Smooth muscle cell (in vitro differentiated cells): ENCODE data around the gene EVC. TPM values are rescaled to one million over a fixed set of nuclear protein-coding genes. Genes with fewer than 3 reads are reported as not detected.

ENCODE experiments used
- DNase-seq: peaks from one replicate; lab custom pipeline; 2025; ENCODE audit not compliant: unreplicated experiment; lab: John Stamatoyannopoulos, UW
- H2AFZ ChIP-seq: fragments of 200-600 bp; sonication (generic); 2 replicates; pipeline ENCODE4 v1.6.0; 2016; ENCODE audit warnings: antibody characterized with exemption, low read depth, mild to moderate bottlenecking
- H3F3A ChIP-seq: fragments of 200-600 bp; sonication (generic); 2 replicates; pipeline ENCODE4 v1.6.0; 2017; ENCODE audit warnings: antibody characterized with exemption, low read depth
- H3K27ac ChIP-seq: fragments of 200-600 bp; sonication (generic); 2 replicates; pipeline ENCODE4 v1.5.1; 2016; ENCODE audit warnings: low read depth, mild to moderate bottlenecking
- H3K27me3 ChIP-seq: fragments of 200-600 bp; sonication (generic); 2 replicates; pipeline ENCODE4 v1.6.1; 2016; ENCODE audit warnings: low read depth, mild to moderate bottlenecking
- H3K36me3 ChIP-seq: fragments of 200-600 bp; sonication (generic); 2 replicates; pipeline ENCODE4 v1.5.1; 2016; ENCODE audit warnings: low read depth
- H3K4me1 ChIP-seq: fragments of 200-600 bp; sonication (generic); 2 replicates; pipeline ENCODE4 v1.5.1; 2016; ENCODE audit warnings: low read depth
- H3K4me2 ChIP-seq: fragments of 200-600 bp; sonication (generic); 2 replicates; pipeline ENCODE4 v1.6.0; 2016; ENCODE audit warnings: mild to moderate bottlenecking
- H3K4me3 ChIP-seq: fragments of 200-600 bp; sonication (generic); 2 replicates; pipeline ENCODE4 v1.5.1; 2016; ENCODE audit warnings: mild to moderate bottlenecking
- H3K79me2 ChIP-seq: fragments of 200-600 bp; sonication (generic); 2 replicates; pipeline ENCODE4 v1.6.0; 2016; ENCODE audit warnings: low read depth, mild to moderate bottlenecking
- H3K9ac ChIP-seq: fragments of 200-600 bp; sonication (generic); 2 replicates; pipeline ENCODE4 v1.6.0; 2016; ENCODE audit warnings: low read depth
- H3K9me3 ChIP-seq: fragments of 200-600 bp; sonication (generic); replicated peaks from 2 replicates; pipeline ENCODE4 v1.5.1; 2016; ENCODE audit warnings: low read depth
- H4K20me1 ChIP-seq: fragments of 200-600 bp; sonication (generic); 2 replicates; pipeline ENCODE4 v1.6.0; 2016; ENCODE audit warnings: low read depth
- WGBS: methylation state at CpG from one replicate; pipeline ENCODE4 v1.1.7; 2016; ENCODE audit warnings: low lambda C conversion rate; 5-methylcytosine and 5-hydroxymethylcytosine counted together
- polyA plus RNA-seq: library from polyadenylated mRNA; unstranded; fragments of >200 nt; fragmentation: Nextera tagmentation; extraction: Ambion mirVana; gene quantifications from 2 replicates; pipeline ENCODE4 v1.2.1, GENCODE V29; 2016
- total RNA-seq: library from RNA; depleted of rRNA; stranded (reverse); fragments of >200 nt; gene quantifications from 2 replicates; pipeline ENCODE4 v1.2.3, GENCODE V29; 2014
- TF ChIP-seq, protein P1 (sequence below): fragments of 200-600 bp; sonication (generic); IDR thresholded peaks from 2 replicates; pipeline ENCODE4 v1.5.1; 2017; ENCODE audit warnings: borderline replicate concordance, mild to moderate bottlenecking, antibody characterized with exemption; ENCODE audit not compliant: insufficient read depth, poor library complexity, severe bottlenecking

EVC gene
- total and polyA plus RNA-seq, 2 experiments from 2014 or later, result 7.5 to 15.5 TPM

DNA sequence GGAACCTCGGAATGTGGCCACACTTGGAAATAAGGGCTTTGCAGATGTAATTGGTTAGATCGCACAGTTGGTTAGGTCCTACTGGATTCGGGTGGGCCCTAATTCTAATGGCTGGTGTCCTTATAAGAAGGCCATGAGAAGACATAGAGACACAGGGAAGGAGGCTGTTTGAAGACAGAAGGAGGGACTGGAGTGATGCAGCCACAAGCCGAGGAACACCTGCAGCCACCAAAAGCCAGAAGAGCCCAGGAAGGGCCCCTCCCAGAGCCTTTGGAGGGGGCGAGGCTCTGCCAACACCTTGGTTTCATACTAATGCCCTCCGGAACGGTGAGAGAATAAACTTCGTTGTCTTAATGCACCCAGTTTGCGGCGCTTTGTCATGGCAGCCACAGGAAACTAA is 47.0 kb downstream of the EVC start:
- H3K4me2 ChIP-seq, result peak overlapping the region; percentile 9
- H4K20me1 ChIP-seq, result no peaks in the 10 kb centered on the region
- H3K27me3 ChIP-seq, result no peaks in the 10 kb centered on the region
- peaks cover 9% of the 10 kb centered on the region for H3F3A ChIP-seq
- H3K9ac ChIP-seq, result peak overlapping the region; percentile 66
- DNase-seq, result no peak
- no peaks in the 10 kb centered on the region for H3K9me3 ChIP-seq
- TF ChIP-seq, protein P1, sequence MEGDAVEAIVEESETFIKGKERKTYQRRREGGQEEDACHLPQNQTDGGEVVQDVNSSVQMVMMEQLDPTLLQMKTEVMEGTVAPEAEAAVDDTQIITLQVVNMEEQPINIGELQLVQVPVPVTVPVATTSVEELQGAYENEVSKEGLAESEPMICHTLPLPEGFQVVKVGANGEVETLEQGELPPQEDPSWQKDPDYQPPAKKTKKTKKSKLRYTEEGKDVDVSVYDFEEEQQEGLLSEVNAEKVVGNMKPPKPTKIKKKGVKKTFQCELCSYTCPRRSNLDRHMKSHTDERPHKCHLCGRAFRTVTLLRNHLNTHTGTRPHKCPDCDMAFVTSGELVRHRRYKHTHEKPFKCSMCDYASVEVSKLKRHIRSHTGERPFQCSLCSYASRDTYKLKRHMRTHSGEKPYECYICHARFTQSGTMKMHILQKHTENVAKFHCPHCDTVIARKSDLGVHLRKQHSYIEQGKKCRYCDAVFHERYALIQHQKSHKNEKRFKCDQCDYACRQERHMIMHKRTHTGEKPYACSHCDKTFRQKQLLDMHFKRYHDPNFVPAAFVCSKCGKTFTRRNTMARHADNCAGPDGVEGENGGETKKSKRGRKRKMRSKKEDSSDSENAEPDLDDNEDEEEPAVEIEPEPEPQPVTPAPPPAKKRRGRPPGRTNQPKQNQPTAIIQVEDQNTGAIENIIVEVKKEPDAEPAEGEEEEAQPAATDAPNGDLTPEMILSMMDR, result no peak
- 97% methylated on average over 10 of the region's 10 CpGs for WGBS
- H3K36me3 ChIP-seq, result peaks cover 3% of the 10 kb centered on the region
- no peaks in the 10 kb centered on the region for H3K4me1 ChIP-seq
- H3K4me3 ChIP-seq, result no peak overlapping the region
- no peak overlapping the region for H2AFZ ChIP-seq
- no peaks in the 10 kb centered on the region for H3K79me2 ChIP-seq
- peak overlapping the region; percentile 93 for H3K27ac ChIP-seq

DNA sequence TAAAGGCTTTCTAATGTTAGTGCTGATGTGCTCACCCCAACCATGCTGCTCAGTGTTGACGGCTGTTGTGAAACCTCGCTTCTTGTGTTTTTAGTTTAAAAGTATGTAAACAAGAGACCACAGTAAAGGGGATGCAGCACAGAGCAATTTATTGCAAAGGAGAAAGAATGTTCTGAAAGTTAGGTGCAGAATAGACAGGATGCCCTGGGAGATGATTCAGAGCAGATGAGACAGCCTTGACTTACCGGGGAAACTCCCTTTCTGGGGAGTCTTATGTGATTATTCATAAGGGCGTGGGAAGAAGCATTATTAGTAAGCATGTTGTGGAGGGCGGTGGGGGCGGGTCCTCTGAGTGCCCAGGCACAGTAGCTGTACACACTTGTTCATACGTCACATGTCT is 47.7 kb downstream of the EVC start:
- H3K27ac ChIP-seq, result peak overlapping the region; percentile 93
- H3K4me3 ChIP-seq, result no peak overlapping the region
- peak overlapping the region; percentile 66 for H3K9ac ChIP-seq
- peaks cover 3% of the 10 kb centered on the region for H3K36me3 ChIP-seq
- peaks cover 9% of the 10 kb centered on the region for H3F3A ChIP-seq
- H3K79me2 ChIP-seq, result no peaks in the 10 kb centered on the region
- no peaks in the 10 kb centered on the region for H4K20me1 ChIP-seq
- 32% methylated on average over 7 of the region's 7 CpGs for WGBS
- H3K4me2 ChIP-seq, result peak overlapping the region; percentile 9
- DNase-seq, result no peak
- TF ChIP-seq, protein P1, result no peak
- H3K27me3 ChIP-seq, result no peaks in the 10 kb centered on the region
- H3K9me3 ChIP-seq, result no peaks in the 10 kb centered on the region
- H3K4me1 ChIP-seq, result no peaks in the 10 kb centered on the region
- H2AFZ ChIP-seq, result no peak overlapping the region

DNA sequence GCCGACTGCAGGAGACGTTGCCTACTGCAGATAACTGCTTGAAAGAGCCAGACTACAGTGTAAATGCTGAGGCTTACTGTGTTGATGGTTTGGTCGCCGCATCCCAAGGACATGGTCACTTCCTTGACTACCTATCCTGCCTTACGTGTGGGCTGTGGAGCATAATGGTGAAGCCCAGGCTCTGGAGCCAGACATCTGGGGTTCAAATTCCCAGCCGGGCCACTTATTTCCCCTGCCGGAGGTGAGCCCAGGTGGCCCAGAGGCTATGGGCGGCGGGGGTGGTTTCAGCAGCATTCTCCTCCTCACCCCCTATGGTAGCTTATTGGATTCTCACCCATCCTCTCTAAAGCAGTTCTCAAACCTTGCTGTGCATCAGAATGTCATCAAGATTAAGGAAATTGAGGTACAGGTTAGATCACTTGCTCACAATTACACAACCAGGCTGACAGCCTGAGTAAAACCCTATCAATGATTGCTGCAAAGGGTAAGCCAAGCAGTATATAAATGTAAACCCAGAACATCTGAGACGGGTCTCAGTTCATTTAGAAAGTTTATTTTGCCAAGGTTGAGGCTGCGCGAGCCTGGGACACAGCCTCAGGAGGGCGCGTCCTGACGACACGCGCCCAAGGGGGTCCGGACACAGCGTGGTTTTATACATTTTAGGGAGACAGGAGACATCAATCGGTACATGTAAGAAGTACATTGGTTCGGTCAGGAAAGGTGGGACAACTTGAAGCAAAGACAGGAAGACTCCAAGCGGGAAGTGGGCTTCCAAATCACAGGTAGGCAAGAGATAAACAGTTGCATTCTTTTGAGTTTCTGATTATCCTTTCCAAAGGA is 48.5 kb downstream of the EVC start:
- Histone ChIP-seq H4K20me1 (no peaks in the 10 kb centered on the region), H3K4me2 (no peak overlapping the region), H3K9me3 (no peaks in the 10 kb centered on the region), H3K9ac (no peak overlapping the region), H3K27me3 (no peaks in the 10 kb centered on the region), H3F3A (peaks cover 9% of the 10 kb centered on the region), H3K27ac (peak overlapping the region; percentile 62), H3K4me1 (no peaks in the 10 kb centered on the region), H3K4me3 (no peak overlapping the region), H3K36me3 (peaks cover 3% of the 10 kb centered on the region), H3K79me2 (no peaks in the 10 kb centered on the region), H2AFZ (no peak overlapping the region)
- TF ChIP-seq, protein P1, result no peak
- 91% methylated on average over 22 of the region's 22 CpGs for WGBS
- no peak for DNase-seq

DNA sequence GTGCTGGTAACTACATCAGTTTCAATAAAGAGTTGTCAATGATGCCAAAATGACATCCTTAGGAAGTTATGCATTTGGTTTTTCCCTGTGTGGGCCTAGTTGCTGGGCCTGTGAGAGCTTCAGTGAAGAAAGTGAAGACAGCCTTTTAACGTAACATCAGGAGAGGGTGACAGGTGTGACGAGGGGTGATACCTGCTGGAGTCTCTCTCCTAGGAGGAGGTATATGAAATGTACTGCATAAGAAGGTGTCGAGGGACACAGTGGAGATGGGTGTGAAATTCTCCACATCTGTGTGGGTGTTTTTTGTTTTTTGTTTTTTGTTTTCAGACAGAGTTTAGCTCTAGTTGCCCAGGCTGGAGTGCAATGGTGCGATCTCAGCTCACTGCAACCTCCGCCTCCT is 49.2 kb downstream of the EVC start:
- Histone ChIP-seq H3K9me3 (no peaks in the 10 kb centered on the region), H3K9ac (no peak overlapping the region), H3K4me1 (no peaks in the 10 kb centered on the region), H3K27ac (no peak overlapping the region), H3K4me3 (no peak overlapping the region), H3K36me3 (peaks cover 3% of the 10 kb centered on the region), H4K20me1 (no peaks in the 10 kb centered on the region), H2AFZ (no peak overlapping the region), H3F3A (peaks cover 9% of the 10 kb centered on the region), H3K27me3 (no peaks in the 10 kb centered on the region), H3K4me2 (no peak overlapping the region), H3K79me2 (no peaks in the 10 kb centered on the region)
- no peak for DNase-seq
- TF ChIP-seq, protein P1, result no peak
- WGBS, result 93% methylated on average over 5 of the region's 5 CpGs
